Heart left ventricle (tissue), 16 donors: ENCODE measurements around the gene ANKRD63. TPM values are rescaled to one million over a fixed set of nuclear protein-coding genes. Genes with fewer than 3 reads are reported as not detected.

ENCODE experiments used
- ATAC-seq, 4 donors: fragments of 200-7000 bp; cut with Tn5 transposase; one replicate each; pipeline ENCODE4 v1.9.1; 2020 to 2022; ENCODE audit warnings: moderate library complexity in 4 of 4, mild to moderate bottlenecking in 3 of 4, moderate number of reproducible peaks in 1 of 4
- DNase-seq, 5 donors: peaks; one replicate each; pipeline ENCODE4 v3.0.0-alpha.2; 2020
- H3K27ac ChIP-seq, 12 donors: fragments of 200-600 bp; sonication (generic) in 4 of 12; one replicate each; pipeline versions ENCODE4 v1.5.0 to v1.8.0; 2016 to 2022; ENCODE audit warnings: mild to moderate bottlenecking in 2 of 12
- H3K27me3 ChIP-seq, 9 donors: fragments of 200-600 bp; sonication (generic) in 2 of 9; one replicate each; pipeline versions ENCODE4 v1.5.1 to v1.8.0; 2016 to 2022; ENCODE audit warnings: mild to moderate bottlenecking in 3 of 9
- H3K36me3 ChIP-seq, 9 donors: fragments of 200-600 bp; sonication (generic) in 2 of 9; one replicate each; pipeline versions ENCODE4 v1.5.0 to v1.8.0; 2018 to 2022; ENCODE audit warnings: mild to moderate bottlenecking in 2 of 9
- H3K4me1 ChIP-seq, 12 donors: fragments of 200-600 bp; sonication (generic) in 4 of 12; one replicate each; pipeline versions ENCODE4 v1.5.0 to v1.8.0; 2016 to 2022; ENCODE audit warnings: mild to moderate bottlenecking in 3 of 12
- H3K4me3 ChIP-seq, 12 donors: fragments of 200-600 bp; sonication (generic) in 4 of 12; one replicate each; pipeline versions ENCODE4 v1.5.0 to v1.8.0; 2017 to 2022; ENCODE audit warnings: mild to moderate bottlenecking in 9 of 12, moderate library complexity in 4 of 12
- H3K9me3 ChIP-seq, 12 donors: fragments of 200-600 bp; sonication (generic) in 4 of 12; one replicate each; pipeline versions ENCODE4 v1.5.0 to v1.8.0; 2016 to 2022; ENCODE audit warnings: mild to moderate bottlenecking in 1 of 12
- POLR2A ChIP-seq, 2 donors: fragments of 450-650 bp; IDR thresholded peaks; one replicate each; pipeline ENCODE4 v1.6.1; 2017; ENCODE audit warnings: antibody characterized with exemption in 2 of 2, mild to moderate bottlenecking in 2 of 2, moderate library complexity in 2 of 2
- WGBS, 4 donors: extraction: QIAGEN DNeasy Blood & Tissue Kit in 2 of 4; methylation state at CpG; one replicate each; pipeline versions ENCODE4 v1.1.5 to v1.1.7; 2013 to 2018; 5-methylcytosine and 5-hydroxymethylcytosine counted together
- intact Hi-C, 10 donors: fragments of 100-400 bp; cut with DNase I; formaldehyde crosslinking; loops; one replicate each; pipeline versions ENCODE4 v1.11.1 to v1.14.2; 2022
- polyA plus RNA-seq, 2 donors: library from polyadenylated mRNA; stranded (reverse); fragments of 200-250 nt; gene quantifications; one replicate each; pipeline ENCODE4 v1.2.3, GENCODE V29; 2013
- total RNA-seq, 9 donors: library from RNA; depleted of rRNA in 2 of 9; stranded (reverse); fragments of >200 nt in 2 of 9; fragmentation: NEBNext Ultra II Directional in 3 of 9; extraction: Animal tissue kit (Norgen Biotek cat#: 25700) in 3 of 9; gene quantifications; one replicate each; pipeline versions ENCODE4 v1.1.0 to v1.2.4, GENCODE V29; 2016 to 2023
- TF ChIP-seq, protein P1 (sequence below), 12 donors: fragments of 200-600 bp; sonication (generic) in 4 of 12; IDR thresholded peaks; one replicate each; pipeline versions ENCODE4 v1.5.0 to v1.8.0; 2018 to 2022; ENCODE audit warnings: antibody characterized with exemption in 12 of 12, mild to moderate bottlenecking in 5 of 12
- donor health status: ischemic (EF 13 %, LVEDD 7.1; RV severe dilation, severe dysfunction).
- donor health status: healthy with polysubstance abuse.
- donor health status: DM: no; HTN: yes; CAD: no.
- donor health status: DM: no; HTN: no; CAD: no.
- donor health status: ischemic (EF 25% LVEDD 6.9; RV normal size, moderate dysfunction).
- donor health status: ischemic (EF 25% LVEDD 5.7; RV mildly dilated, moderate dysfunction).
- donor health status: healthy.
- donor health status: DM: yes; HTN: yes; CAD: no.
- donor health status: ischemic (EF 35%, LVEDD 5.7; RV mildly dilated, moderate dysfunction).
- donor health status: nonischemic (EF 11% LVEDD 7.7; RV severe dilation, severe dysfunction).
- donor health status: DM: yes; HTN: yes; CAD: no.
- donor health status: PGD.
- donor health status: ischemic (EF 29% LVEDD 5.4; RV normal size, mild dysfunction).
- donor health status: nonischemic (EF 23%, LVEDD 6.1; RV moderate dilation, normal function).

ANKRD63 gene
- total and polyA plus RNA-seq, 11 donors = 0.27 to 0.57 (median 0.45) TPM; not detected in 6

DNA sequence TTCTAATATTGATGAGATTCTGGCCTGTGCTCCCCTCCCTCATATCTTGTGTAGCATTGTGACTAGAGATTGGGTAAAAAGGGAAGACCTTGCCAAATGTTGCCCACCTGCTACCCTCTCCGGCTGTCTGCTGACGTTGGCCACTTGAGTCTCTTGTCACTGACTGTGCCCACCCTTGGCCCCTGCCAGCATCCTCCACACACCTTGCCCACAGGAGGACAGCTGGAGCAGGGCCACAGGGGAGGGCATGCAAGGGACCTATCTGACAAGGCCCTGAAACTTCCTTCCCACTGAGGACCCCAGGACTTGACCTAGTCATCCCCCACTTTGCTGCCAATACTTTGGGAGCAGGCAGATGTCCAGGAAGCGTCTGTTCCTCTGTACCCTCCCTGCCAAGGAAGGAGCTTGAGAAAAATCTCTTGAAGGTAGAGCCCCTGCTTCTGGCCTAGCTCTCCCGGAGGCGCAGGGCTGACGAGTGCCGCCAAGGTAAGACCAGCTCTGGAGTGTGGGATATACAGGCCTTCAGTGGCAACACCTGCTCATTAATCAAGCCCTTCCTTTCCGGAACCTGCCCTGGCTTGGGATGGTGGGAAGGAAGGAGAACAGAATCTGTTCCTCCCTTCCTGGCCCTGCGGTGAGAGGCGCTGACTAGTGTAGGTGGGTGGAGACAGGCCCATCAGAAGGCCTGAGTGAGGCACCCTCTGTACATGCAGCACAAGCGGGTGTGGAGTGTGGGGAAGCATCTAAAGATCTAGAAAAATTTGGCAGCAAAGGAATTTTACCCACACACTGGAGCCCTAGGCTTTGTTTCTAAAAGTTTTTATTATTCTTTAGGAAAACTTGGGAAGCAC is 48.9 kb downstream of the ANKRD63 start:
- Histone ChIP-seq H3K27me3 (peaks cover 0 to 8% (median 0%) of the 10 kb centered on the region in 9 donors), H3K4me3 (no peak overlapping the region), H3K4me1 (peaks cover 0 to 33% (median 0%) of the 10 kb centered on the region in 12 donors), H3K27ac (peak overlapping the region in 1 of 12 donors; percentile 65), H3K36me3 (no peaks in the 10 kb centered on the region), H3K9me3 (no peaks in the 10 kb centered on the region)
- no peak for TF ChIP-seq POLR2A (IDR thresholded peaks at IDR 0.05)
- TF ChIP-seq, protein P1, sequence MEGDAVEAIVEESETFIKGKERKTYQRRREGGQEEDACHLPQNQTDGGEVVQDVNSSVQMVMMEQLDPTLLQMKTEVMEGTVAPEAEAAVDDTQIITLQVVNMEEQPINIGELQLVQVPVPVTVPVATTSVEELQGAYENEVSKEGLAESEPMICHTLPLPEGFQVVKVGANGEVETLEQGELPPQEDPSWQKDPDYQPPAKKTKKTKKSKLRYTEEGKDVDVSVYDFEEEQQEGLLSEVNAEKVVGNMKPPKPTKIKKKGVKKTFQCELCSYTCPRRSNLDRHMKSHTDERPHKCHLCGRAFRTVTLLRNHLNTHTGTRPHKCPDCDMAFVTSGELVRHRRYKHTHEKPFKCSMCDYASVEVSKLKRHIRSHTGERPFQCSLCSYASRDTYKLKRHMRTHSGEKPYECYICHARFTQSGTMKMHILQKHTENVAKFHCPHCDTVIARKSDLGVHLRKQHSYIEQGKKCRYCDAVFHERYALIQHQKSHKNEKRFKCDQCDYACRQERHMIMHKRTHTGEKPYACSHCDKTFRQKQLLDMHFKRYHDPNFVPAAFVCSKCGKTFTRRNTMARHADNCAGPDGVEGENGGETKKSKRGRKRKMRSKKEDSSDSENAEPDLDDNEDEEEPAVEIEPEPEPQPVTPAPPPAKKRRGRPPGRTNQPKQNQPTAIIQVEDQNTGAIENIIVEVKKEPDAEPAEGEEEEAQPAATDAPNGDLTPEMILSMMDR (IDR thresholded peaks at IDR 0.05) = no peak
- intact Hi-C loops = loop anchor here in 1 of 10 donors (10.0 kb wide), 1 partner anchor 81 kb away; no protein-coding TSS in a partner anchor
- WGBS, 4 donors = 90 to 100% (median 91%) methylated on average over 4 to 11 of the region's 11 CpGs
- ATAC-seq (no peak), DNase-seq (no peak)

DNA sequence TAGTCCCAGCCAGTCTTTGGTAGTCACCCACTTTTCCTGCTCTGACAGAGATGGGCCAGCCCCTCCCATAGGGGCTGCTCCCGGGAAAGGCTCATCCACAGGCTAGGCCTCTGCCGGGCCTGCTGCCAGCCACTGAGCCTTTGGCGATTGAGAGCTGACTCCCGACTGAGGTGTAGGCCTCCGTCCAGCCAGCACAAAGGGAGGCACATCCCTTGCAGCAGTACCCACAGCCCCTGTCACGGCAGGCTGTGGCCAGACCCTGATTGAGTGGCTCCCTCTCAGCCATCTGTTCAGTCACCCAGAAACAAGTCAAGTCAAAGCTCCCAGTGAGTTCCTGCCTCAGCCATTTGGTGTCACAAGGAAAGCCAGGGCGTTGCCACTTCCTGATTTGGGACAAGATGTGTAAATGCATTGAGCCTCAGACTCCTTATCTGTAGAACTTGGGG is 50.2 kb downstream of the ANKRD63 start:
- no peaks in the 10 kb centered on the region for H3K36me3 ChIP-seq
- peaks cover 0 to 29% (median 0%) of the 10 kb centered on the region in 12 donors for H3K4me1 ChIP-seq
- intact Hi-C loops = loop anchor here in 1 of 10 donors (10.0 kb wide), 1 partner anchor 82 kb away; no protein-coding TSS in a partner anchor
- TF ChIP-seq POLR2A (IDR thresholded peaks at IDR 0.05) = no peak
- TF ChIP-seq, protein P1 (IDR thresholded peaks at IDR 0.05) = no peak
- H3K9me3 ChIP-seq = no peaks in the 10 kb centered on the region
- no peak overlapping the region for H3K4me3 ChIP-seq
- no peak overlapping the region for H3K27ac ChIP-seq
- peak in 1 of 4 donors; percentile 31 for ATAC-seq
- WGBS, 4 donors = 35 to 45% (median 44%) methylated on average over 2 to 7 of the region's 7 CpGs
- DNase-seq = peak in 1 of 5 donors; percentile 53
- H3K27me3 ChIP-seq = no peaks in the 10 kb centered on the region

Other genes with a start within 250 kb of the ANKRD63 start
- gene SRP14, start 243.9 kb downstream of the ANKRD63 start, total RNA-seq = 100 to 1,000 TPM; 189 to 446 (median 218) TPM
- 100 to 1,000 TPM; 379 to 702 TPM for gene SRP14, start 243.9 kb downstream of the ANKRD63 start, polyA plus RNA-seq
- 10 to 100 TPM in 2 of 9 donors, 1 to 10 TPM in 7; 1.2 to 12.9 (median 3.5) TPM for gene BMF, start 174.2 kb downstream of the ANKRD63 start, total RNA-seq
- gene BMF, start 174.2 kb downstream of the ANKRD63 start, polyA plus RNA-seq = 1 to 10 TPM; 2.5 to 2.9 TPM
- 1 to 10 TPM in 4 of 9 donors, under 1 TPM in 4, not detected in 1; 0.46 to 6.4 (median 1.2) TPM for gene BUB1B, start 122.0 kb downstream of the ANKRD63 start, total RNA-seq
- gene BUB1B, start 122.0 kb downstream of the ANKRD63 start, polyA plus RNA-seq = under 1 TPM; 0.11 to 0.14 TPM
- 10 to 100 TPM in 2 of 9 donors, 1 to 10 TPM in 7; 5.0 to 17.4 (median 8.0) TPM for gene PAK6, start 44.0 kb downstream of the ANKRD63 start, total RNA-seq
- 1 to 10 TPM in 1 of 2 donors, under 1 TPM in 1; 0.93 to 3.8 TPM for gene PAK6, start 44.0 kb downstream of the ANKRD63 start, polyA plus RNA-seq
- gene PLCB2, start 24.9 kb upstream of the ANKRD63 start, total RNA-seq = 10 to 100 TPM in 2 of 9 donors, 1 to 10 TPM in 7; 1.6 to 46.2 (median 4.8) TPM
- 1 to 10 TPM; 3.5 to 7.7 TPM for gene PLCB2, start 24.9 kb upstream of the ANKRD63 start, polyA plus RNA-seq
- gene INAFM2, start 40.6 kb upstream of the ANKRD63 start, total RNA-seq = 10 to 100 TPM; 28.6 to 92.7 (median 40.1) TPM
- gene INAFM2, start 40.6 kb upstream of the ANKRD63 start, polyA plus RNA-seq = 10 to 100 TPM; 27.9 to 34.8 TPM
- gene CCDC9B, start 57.9 kb upstream of the ANKRD63 start, total RNA-seq = 100 to 1,000 TPM in 7 of 9 donors, 10 to 100 TPM in 2; 54.1 to 165 (median 119) TPM
- gene CCDC9B, start 57.9 kb upstream of the ANKRD63 start, polyA plus RNA-seq = 100 to 1,000 TPM in 1 of 2 donors, 10 to 100 TPM in 1; 38.0 to 121 TPM
- gene PHGR1, start 68.0 kb upstream of the ANKRD63 start, total RNA-seq = not detected
- 1 to 10 TPM in 1 of 2 donors, under 1 TPM in 1; 0.71 to 1.4 TPM for gene PHGR1, start 68.0 kb upstream of the ANKRD63 start, polyA plus RNA-seq
- 1 to 10 TPM in 2 of 9 donors, under 1 TPM in 7; 0.13 to 1.1 (median 0.40) TPM for gene DISP2, start 75.2 kb upstream of the ANKRD63 start, total RNA-seq
- 1 to 10 TPM in 1 of 2 donors, under 1 TPM in 1; 0.10 to 1.8 TPM for gene DISP2, start 75.2 kb upstream of the ANKRD63 start, polyA plus RNA-seq
- 10 to 100 TPM in 4 of 9 donors, 1 to 10 TPM in 5; 8.9 to 20.1 (median 9.9) TPM for gene KNSTRN, start 99.7 kb upstream of the ANKRD63 start, total RNA-seq
- 10 to 100 TPM in 1 of 2 donors, 1 to 10 TPM in 1; 8.0 to 16.7 TPM for gene KNSTRN, start 99.7 kb upstream of the ANKRD63 start, polyA plus RNA-seq
- 100 to 1,000 TPM in 4 of 9 donors, 10 to 100 TPM in 5; 72.1 to 130 (median 99.8) TPM for gene IVD, start 122.7 kb upstream of the ANKRD63 start, total RNA-seq
- 10 to 100 TPM; 52.9 to 56.2 TPM for gene IVD, start 122.7 kb upstream of the ANKRD63 start, polyA plus RNA-seq
- 10 to 100 TPM; 12.8 to 28.4 (median 16.1) TPM for gene BAHD1, start 157.9 kb upstream of the ANKRD63 start, total RNA-seq
- 10 to 100 TPM in 1 of 2 donors, 1 to 10 TPM in 1; 7.8 to 17.3 TPM for gene BAHD1, start 157.9 kb upstream of the ANKRD63 start, polyA plus RNA-seq
- gene CHST14, start 187.9 kb upstream of the ANKRD63 start, total RNA-seq = 10 to 100 TPM in 3 of 9 donors, 1 to 10 TPM in 6; 6.4 to 10.8 (median 8.6) TPM
- gene CHST14, start 187.9 kb upstream of the ANKRD63 start, polyA plus RNA-seq = 1 to 10 TPM; 6.0 to 6.2 TPM